Sciatic nerve (tissue), 2 donors: ENCODE measurements around the gene COPG2. TPM values are rescaled to one million over a fixed set of nuclear protein-coding genes. Genes with fewer than 3 reads are reported as not detected.
"Not testable (repeated sequence)": the region's sequence is repeated elsewhere in the genome, so short reads cannot be mapped to it uniquely, and the experiment has no call there.

Experiments used
- ATAC-seq: fragments of 200-7000 bp; cut with Tn5 transposase; one replicate; pipeline ENCODE4 v1.9.1; 2020; ENCODE audit warnings: mild to moderate bottlenecking, moderate library complexity
- DNase-seq: peaks from one replicate; pipeline ENCODE4 v3.0.0-alpha.2; 2020; ENCODE audit warnings: low spot score
- intact Hi-C: fragments of 100-400 bp; cut with DNase I; formaldehyde crosslinking; loops from one replicate; pipeline ENCODE4 v1.14.2; 2022
- total RNA-seq: library from RNA; stranded (reverse); fragmentation: NEBNext Ultra II Directional; extraction: Animal tissue kit (Norgen Biotek cat#: 25700); gene quantifications from one replicate; pipeline ENCODE4 v1.2.1, GENCODE V29; 2021
- donor health status: DM: no; HTN: no; CAD: no.
- donor health status: DM: no; HTN: no; CAD: no.

COPG2 gene
- total RNA-seq, 1 donor from 2014 or later, result 21.8 TPM

GRCh38 chr7:130585932-130586331, 82.6 kb downstream of the COPG2 start:
- intact Hi-C loops, DNase-seq, ATAC-seq: not testable (repeated sequence)

GRCh38 chr7:130575110-130575509, 93.4 kb downstream of the COPG2 start:
- DNase-seq, ATAC-seq, intact Hi-C loops: not testable (repeated sequence)

- intact Hi-C loops, ATAC-seq, DNase-seq: not testable (repeated sequence)
Observed at GRCh38 chr7:130570144-130570543, 98.4 kb downstream of the COPG2 start.

- no peak for ATAC-seq
- intact Hi-C loops, result no loop called here
- DNase-seq, result no peak
Observed at GRCh38 chr7:130566898-130567280, 101.7 kb downstream of the COPG2 start.

GRCh38 chr7:130566168-130566897, 102.2 kb downstream of the COPG2 start:
- intact Hi-C loops, result no loop called here

GRCh38 chr7:130560972-130561371, 107.6 kb downstream of the COPG2 start:
- intact Hi-C loops, result no loop called here
- DNase-seq (no peak), ATAC-seq (no peak)

More at GRCh38 chr7:130566168-130566897, 102.2 kb downstream of the COPG2 start:
- DNase-seq (no peak), ATAC-seq (no peak)

GRCh38 chr7:130559184-130559583, 109.4 kb downstream of the COPG2 start:
- ATAC-seq, result no peak
- intact Hi-C loops, result no loop called here
- DNase-seq, result no peak

GRCh38 chr7:130554481-130554880, 114.1 kb downstream of the COPG2 start:
- no peak for ATAC-seq
- intact Hi-C loops, result no loop called here

GRCh38 chr7:130553398-130554029, 115.0 kb downstream of the COPG2 start:
- ATAC-seq (no peak), DNase-seq (no peak)
- intact Hi-C loops, result no loop called here

More at GRCh38 chr7:130554481-130554880, 114.1 kb downstream of the COPG2 start:
- no peak for DNase-seq

- intact Hi-C loops, result no loop called here
- DNase-seq (no peak), ATAC-seq (no peak)
Observed at GRCh38 chr7:130544356-130544755, 124.2 kb downstream of the COPG2 start.

- ATAC-seq, result no peak
- intact Hi-C loops, result no loop called here
- no peak for DNase-seq
Observed at GRCh38 chr7:130543487-130544010, 125.0 kb downstream of the COPG2 start.

GRCh38 chr7:130542297-130542696, 126.3 kb downstream of the COPG2 start:
- ATAC-seq, intact Hi-C loops, DNase-seq: not testable (repeated sequence)

- DNase-seq, ATAC-seq, intact Hi-C loops: not testable (repeated sequence)
Observed at GRCh38 chr7:130541287-130541686, 127.3 kb downstream of the COPG2 start.

- not testable (repeated sequence) for ATAC-seq
Observed at GRCh38 chr7:130537894-130538293, 130.7 kb downstream of the COPG2 start.

GRCh38 chr7:130529417-130529816, 139.1 kb downstream of the COPG2 start:
- intact Hi-C loops, result no loop called here
- no peak for ATAC-seq
- DNase-seq, result no peak

More at GRCh38 chr7:130537894-130538293, 130.7 kb downstream of the COPG2 start:
- DNase-seq, intact Hi-C loops: not testable (repeated sequence)

GRCh38 chr7:130527752-130528355, 140.7 kb downstream of the COPG2 start:
- ATAC-seq, DNase-seq, intact Hi-C loops: not testable (repeated sequence)

- ATAC-seq, result no peak
- intact Hi-C loops, result no loop called here
- DNase-seq, result no peak
Observed at GRCh38 chr7:130524628-130525027, 143.9 kb downstream of the COPG2 start.

GRCh38 chr7:130523519-130524125, 144.9 kb downstream of the COPG2 start:
- ATAC-seq, DNase-seq, intact Hi-C loops: not testable (repeated sequence)

GRCh38 chr7:130521258-130521951, 147.1 kb downstream of the COPG2 start:
- intact Hi-C loops, result no loop called here
- ATAC-seq (no peak), DNase-seq (no peak)
